ENCODE results near the gene PIEZO1. TPM values are rescaled to one million over a fixed set of nuclear protein-coding genes. Genes with fewer than 3 reads are reported as not detected.

PIEZO1 gene
- total and polyA plus RNA-seq, 2 donors (not counting 1 experiment from before 2014, with no cell fraction given): 108 to 331 TPM

DNA sequence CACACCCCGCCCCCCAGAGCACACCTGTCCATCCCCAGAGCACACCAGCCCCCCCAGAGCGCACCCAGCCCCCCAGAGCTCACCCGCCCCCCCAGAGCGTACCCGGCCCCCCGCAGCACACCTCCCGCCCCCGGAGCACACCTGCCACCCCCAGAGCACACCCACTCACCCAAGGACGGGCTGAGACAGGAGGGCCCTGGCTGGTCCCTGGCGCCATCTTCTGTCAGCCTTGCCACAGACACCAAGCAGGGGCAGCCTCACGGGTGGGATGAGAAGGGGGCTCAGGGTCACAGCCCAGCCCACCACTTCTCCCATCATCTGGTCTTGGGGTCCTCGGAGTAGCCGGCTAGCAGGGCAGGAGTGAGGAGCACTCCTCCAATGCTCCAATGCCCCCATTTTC lies 31.8 kb downstream of the PIEZO1 start:
- Histone ChIP-seq H3K4me1 (ENCODE audit: control insufficient read depth in 2 of 2, insufficient read depth in 2 of 2, low read length in 2 of 2) (peaks cover 1 to 18% of the 10 kb centered on the region in 2 donors), H3K79me2 (ENCODE audit: control insufficient read depth, insufficient read depth, low read length) (peaks cover 63% of the 10 kb centered on the region), H2AFZ (ENCODE audit: insufficient read depth, low read depth, low read length, poor library complexity, severe bottlenecking) (no peak overlapping the region), H3K9me3 (ENCODE audit: control extremely low read depth in 1 of 3, control insufficient read depth in 2 of 3, insufficient read depth in 1 of 3, low read length in 2 of 3) (peaks cover 0 to 6% (median 0%) of the 10 kb centered on the region in 3 donors), H3K4me3 (ENCODE audit: control extremely low read depth in 1 of 5, extremely low read depth in 1 of 5, insufficient read depth in 1 of 5, low read depth in 2 of 5, low read length in 4 of 5) (no peak overlapping the region), H3K27me3 (replicated peaks in 1 of 4; ENCODE audit: control extremely low read depth in 1 of 4, control insufficient read depth in 3 of 4, insufficient read depth in 4 of 4, low read length in 3 of 4) (no peaks in the 10 kb centered on the region), H4K20me1 (ENCODE audit: control insufficient read depth, insufficient read depth, low read length, poor library complexity, severe bottlenecking) (peaks cover 61% of the 10 kb centered on the region), H3K36me3 (replicated peaks in 1 of 2; ENCODE audit: control extremely low read depth in 1 of 2, control insufficient read depth in 1 of 2, extremely low read depth in 1 of 2, insufficient read depth in 2 of 2, low read length in 1 of 2) (peaks cover 0 to 2% of the 10 kb centered on the region in 2 experiments), H3K9ac (ENCODE audit: low read length) (no peak overlapping the region), H3K27ac (ENCODE audit: low read length in 2 of 2) (no peak overlapping the region), H3K4me2 (replicated peaks; ENCODE audit: low read depth, low read length, poor library complexity, severe bottlenecking) (no peak overlapping the region)
- Mint-ChIP-seq H3K27ac (no peak overlapping the region), H3K4me1 (peaks cover 16% of the 10 kb centered on the region), H3K9me3 (ENCODE audit: insufficient read depth) (no peaks in the 10 kb centered on the region), H3K27me3 (no peaks in the 10 kb centered on the region), H3K4me3 (no peak overlapping the region)
- DNase-seq (no peak), ATAC-seq (ENCODE audit: low read depth) (no peak)
- WGBS (ENCODE audit: insufficient coverage): 80% methylated on average over 1 of the region's 13 CpGs
- POLR2A ChIA-PET: no interaction called here
- CTCF ChIA-PET: interaction anchor here (1.0 to 6.3 kb wide), 3 partner anchors 10 to 27 kb away, joined by 3 to 34 read pairs (median 5); no protein-coding TSS in a partner anchor
- intact Hi-C loops (cut with micrococcal nuclease): no loop called here
- TF ChIP-seq, protein P1, sequence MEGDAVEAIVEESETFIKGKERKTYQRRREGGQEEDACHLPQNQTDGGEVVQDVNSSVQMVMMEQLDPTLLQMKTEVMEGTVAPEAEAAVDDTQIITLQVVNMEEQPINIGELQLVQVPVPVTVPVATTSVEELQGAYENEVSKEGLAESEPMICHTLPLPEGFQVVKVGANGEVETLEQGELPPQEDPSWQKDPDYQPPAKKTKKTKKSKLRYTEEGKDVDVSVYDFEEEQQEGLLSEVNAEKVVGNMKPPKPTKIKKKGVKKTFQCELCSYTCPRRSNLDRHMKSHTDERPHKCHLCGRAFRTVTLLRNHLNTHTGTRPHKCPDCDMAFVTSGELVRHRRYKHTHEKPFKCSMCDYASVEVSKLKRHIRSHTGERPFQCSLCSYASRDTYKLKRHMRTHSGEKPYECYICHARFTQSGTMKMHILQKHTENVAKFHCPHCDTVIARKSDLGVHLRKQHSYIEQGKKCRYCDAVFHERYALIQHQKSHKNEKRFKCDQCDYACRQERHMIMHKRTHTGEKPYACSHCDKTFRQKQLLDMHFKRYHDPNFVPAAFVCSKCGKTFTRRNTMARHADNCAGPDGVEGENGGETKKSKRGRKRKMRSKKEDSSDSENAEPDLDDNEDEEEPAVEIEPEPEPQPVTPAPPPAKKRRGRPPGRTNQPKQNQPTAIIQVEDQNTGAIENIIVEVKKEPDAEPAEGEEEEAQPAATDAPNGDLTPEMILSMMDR (IDR thresholded peaks at IDR 0.05): no peak
- no peak for TF ChIP-seq EZH2 (IDR thresholded peaks at IDR 0.05; ENCODE audit: borderline replicate concordance, insufficient read depth, low read depth, low read length, poor library complexity, severe bottlenecking)

DNA sequence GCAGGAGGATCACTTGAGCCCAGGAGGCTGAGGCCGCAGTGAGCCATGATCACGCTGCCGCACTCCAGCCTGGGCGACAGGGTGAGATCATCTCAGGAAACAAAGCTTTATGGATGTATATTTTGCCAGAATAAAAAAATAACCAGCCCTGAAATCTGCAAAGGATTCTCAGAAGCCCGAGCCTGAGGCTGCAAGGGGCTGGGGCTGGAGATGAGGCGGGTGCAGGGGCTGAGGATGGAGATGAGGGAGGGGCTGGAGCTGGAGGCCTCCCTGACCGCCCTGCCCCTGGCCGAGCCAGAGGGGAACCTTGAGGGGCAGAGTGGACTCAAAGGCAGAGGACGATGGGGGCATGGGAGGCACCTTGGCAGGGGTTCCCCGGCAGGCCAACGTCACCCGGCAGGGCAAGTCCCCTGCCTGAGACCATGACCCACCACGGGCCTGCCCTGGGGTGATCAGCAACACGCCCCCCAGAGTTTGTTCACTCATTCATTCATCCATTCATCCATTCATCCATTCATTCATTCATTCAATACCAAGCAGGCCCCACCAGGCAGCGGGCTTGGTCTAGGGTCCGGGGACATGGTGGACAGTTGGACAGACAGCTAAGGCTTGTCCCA lies 32.5 kb downstream of the PIEZO1 start:
- Mint-ChIP-seq H3K9me3 (ENCODE audit: insufficient read depth) (no peaks in the 10 kb centered on the region), H3K27ac (peak overlapping the region; percentile 20), H3K27me3 (no peaks in the 10 kb centered on the region), H3K4me3 (no peak overlapping the region), H3K4me1 (peaks cover 18% of the 10 kb centered on the region)
- peaks cover 54% of the 10 kb centered on the region for H4K20me1 ChIP-seq (ENCODE audit: control insufficient read depth, insufficient read depth, low read length, poor library complexity, severe bottlenecking)
- ChIA-PET CTCF (interaction anchor here (0.9 to 6.3 kb wide), 2 partner anchors 15 to 17 kb away, joined by 3 to 34 read pairs; no protein-coding TSS in a partner anchor), POLR2A (no interaction called here)
- no peak overlapping the region for H3K4me2 ChIP-seq (replicated peaks; ENCODE audit: low read depth, low read length, poor library complexity, severe bottlenecking)
- no peaks in the 10 kb centered on the region for H3K27me3 ChIP-seq (replicated peaks in 1 of 4; ENCODE audit: control extremely low read depth in 1 of 4, control insufficient read depth in 3 of 4, insufficient read depth in 4 of 4, low read length in 3 of 4)
- 98% methylated on average over 10 of the region's 16 CpGs for WGBS (ENCODE audit: insufficient coverage)
- H3K36me3 ChIP-seq (replicated peaks in 1 of 2; ENCODE audit: control extremely low read depth in 1 of 2, control insufficient read depth in 1 of 2, extremely low read depth in 1 of 2, insufficient read depth in 2 of 2, low read length in 1 of 2): peaks cover 0 to 2% of the 10 kb centered on the region in 2 experiments
- intact Hi-C loops (cut with micrococcal nuclease): no loop called here
- no peak overlapping the region for H2AFZ ChIP-seq (ENCODE audit: insufficient read depth, low read depth, low read length, poor library complexity, severe bottlenecking)
- H3K4me1 ChIP-seq (ENCODE audit: control insufficient read depth in 2 of 2, insufficient read depth in 2 of 2, low read length in 2 of 2): peaks cover 8 to 23% of the 10 kb centered on the region in 2 donors
- H3K27ac ChIP-seq (ENCODE audit: low read length in 2 of 2): no peak overlapping the region
- ATAC-seq (ENCODE audit: low read depth): no peak
- peaks cover 60% of the 10 kb centered on the region for H3K79me2 ChIP-seq (ENCODE audit: control insufficient read depth, insufficient read depth, low read length)
- TF ChIP-seq, protein P1 (IDR thresholded peaks at IDR 0.05): no peak
- TF ChIP-seq EZH2 (IDR thresholded peaks at IDR 0.05; ENCODE audit: borderline replicate concordance, insufficient read depth, low read depth, low read length, poor library complexity, severe bottlenecking): no peak
- peaks cover 0 to 5% (median 0%) of the 10 kb centered on the region in 3 donors for H3K9me3 ChIP-seq (ENCODE audit: control extremely low read depth in 1 of 3, control insufficient read depth in 2 of 3, insufficient read depth in 1 of 3, low read length in 2 of 3)
- H3K4me3 ChIP-seq (ENCODE audit: control extremely low read depth in 1 of 5, extremely low read depth in 1 of 5, insufficient read depth in 1 of 5, low read depth in 2 of 5, low read length in 4 of 5): no peak overlapping the region
- no peak overlapping the region for H3K9ac ChIP-seq (ENCODE audit: low read length)
- no peak for DNase-seq

All from B cell (primary cell).